ENCODE measurements around the gene TBX15.

DNA sequence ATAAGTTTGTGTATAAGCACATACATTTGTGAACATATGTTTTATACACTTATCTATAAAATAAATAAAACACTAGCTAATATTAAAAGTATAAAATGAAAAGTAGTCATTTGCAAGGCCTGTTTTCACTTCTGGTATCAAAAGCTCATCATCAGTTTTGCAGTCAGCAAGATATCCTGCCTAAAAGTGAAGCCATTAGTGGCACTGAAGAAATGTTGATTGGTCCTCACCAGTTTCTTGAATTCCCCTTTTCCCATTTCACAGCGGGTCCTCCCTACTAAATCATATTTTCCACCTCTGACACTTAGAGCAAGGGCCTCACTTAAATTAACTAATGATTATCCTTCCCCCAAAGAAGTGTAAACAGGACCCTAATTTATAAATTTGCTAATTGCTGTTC is 6.7 kb downstream of the TBX15 start:
- TF ChIP-seq EZH2 (IDR thresholded peaks at IDR 0.05; ENCODE audit: insufficient read depth, low read length) (no peak), CTCF (IDR thresholded peaks at IDR 0.05; ENCODE audit: insufficient read depth, low read depth, low read length) (no peak)

Data from astrocyte (in vitro differentiated cells and primary cell).